B cell (primary cell): ENCODE measurements around the gene PTPRN2. TPM values are rescaled to one million over a fixed set of nuclear protein-coding genes. Genes with fewer than 3 reads are reported as not detected.

Experiments used
- ATAC-seq: fragments of 200-7000 bp; cut with Tn5 transposase; one replicate; pipeline ENCODE4 v1.10.0; 2021; ENCODE audit warnings: low read depth, mild to moderate bottlenecking, moderate number of reproducible peaks, moderate library complexity
- CTCF ChIA-PET: fragments of 350-600 bp; sonication (Branson Sonifier 250); formaldehyde crosslinking; loops from one replicate; lab custom pipeline; 2021; ENCODE audit warnings: antibody characterized with exemption, inconsistent platforms; lab: Charles Lee
- POLR2A ChIA-PET: fragments of 350-600 bp; sonication (Branson Sonifier 250); formaldehyde crosslinking; loops from one replicate; lab custom pipeline; 2021; ENCODE audit warnings: antibody characterized with exemption; lab: Charles Lee
- DNase-seq: peaks from one replicate; pipeline ENCODE4 v3.0.0; 2013
- H2AFZ ChIP-seq: 2 replicates; pipeline ENCODE4 v1.6.1; 2012; ENCODE audit warnings: mild to moderate bottlenecking, low read depth, low read length; ENCODE audit not compliant: insufficient read depth, poor library complexity, severe bottlenecking
- H3K27ac ChIP-seq, 2 donors: 1 replicate in 1 of 2; 2 replicates in 1 of 2; pipeline ENCODE4 v1.5.1; 2012 to 2013; ENCODE audit warnings: low read length in 2 of 2, mild to moderate bottlenecking in 2 of 2, moderate library complexity in 1 of 2
- H3K27me3 ChIP-seq, 4 experiments: fragments of 200-600 bp in 1 of 4; sonication (generic) in 1 of 4; replicated peaks in 1 of 4; 1 replicate in 2 of 4; 2 replicates in 2 of 4; pipeline versions ENCODE4 v1.6.1 to v1.7.0; 2013 to 2016; ENCODE audit warnings: low read length in 3 of 4, mild to moderate bottlenecking in 2 of 4, mixed read lengths in 1 of 4, moderate library complexity in 1 of 4; ENCODE audit not compliant: insufficient read depth in 4 of 4, control insufficient read depth in 3 of 4; ENCODE audit errors: control extremely low read depth in 1 of 4
- H3K36me3 ChIP-seq, 2 experiments: replicated peaks in 1 of 2; 1 replicate in 1 of 2; 2 replicates in 1 of 2; pipeline versions ENCODE4 v1.6.1 to v1.7.1; 2013; ENCODE audit warnings: low read length in 1 of 2; ENCODE audit not compliant: insufficient read depth in 2 of 2, control insufficient read depth in 1 of 2; ENCODE audit errors: control extremely low read depth in 1 of 2, extremely low read depth in 1 of 2
- H3K4me1 ChIP-seq, 2 donors: fragments of 200-600 bp in 1 of 2; sonication (generic) in 1 of 2; 1 replicate in 1 of 2; 2 replicates in 1 of 2; pipeline versions ENCODE4 v1.5.1 to v1.6.1; 2013 to 2017; ENCODE audit warnings: low read length in 2 of 2; ENCODE audit not compliant: control insufficient read depth in 2 of 2, insufficient read depth in 2 of 2
- H3K4me2 ChIP-seq: replicated peaks from 2 replicates; pipeline ENCODE3; 2012; ENCODE audit warnings: mild to moderate bottlenecking, low read depth, low read length; ENCODE audit not compliant: poor library complexity, severe bottlenecking
- H3K4me3 ChIP-seq, 5 experiments: fragments of 200-600 bp in 1 of 5; sonication (generic) in 1 of 5; 1 replicate in 3 of 5; 2 replicates in 2 of 5; pipeline versions ENCODE4 v1.5.1 to v1.7.0; 2011 to 2016; ENCODE audit warnings: low read length in 4 of 5, mild to moderate bottlenecking in 4 of 5, low read depth in 2 of 5, control low read depth in 1 of 5, moderate library complexity in 1 of 5; ENCODE audit not compliant: insufficient read depth in 1 of 5; ENCODE audit errors: control extremely low read depth in 1 of 5, extremely low read depth in 1 of 5
- H3K79me2 ChIP-seq: fragments of 200-600 bp; sonication (generic); one replicate; pipeline ENCODE4 v1.6.0; 2016; ENCODE audit warnings: low read length; ENCODE audit not compliant: control insufficient read depth, insufficient read depth
- H3K9ac ChIP-seq: fragments of 200-600 bp; sonication (generic); 2 replicates; pipeline ENCODE4 v1.6.1; 2017; ENCODE audit warnings: mild to moderate bottlenecking, low read length, moderate library complexity
- H3K9me3 ChIP-seq, 3 donors: one replicate each; pipeline versions ENCODE4 v1.6.1 to v1.7.1; 2013; ENCODE audit warnings: low read length in 2 of 3; ENCODE audit not compliant: control insufficient read depth in 2 of 3, insufficient read depth in 1 of 3; ENCODE audit errors: control extremely low read depth in 1 of 3
- H4K20me1 ChIP-seq: 2 replicates; pipeline ENCODE4 v1.6.0; 2012; ENCODE audit warnings: mild to moderate bottlenecking, low read length; ENCODE audit not compliant: insufficient read depth, control insufficient read depth, poor library complexity, severe bottlenecking
- H3K27ac Mint-ChIP-seq: one replicate; pipeline ENCODE4 v1.8.0; 2021; ENCODE audit warnings: mixed read lengths
- H3K27me3 Mint-ChIP-seq: one replicate; pipeline ENCODE4 v1.8.0; 2021; ENCODE audit warnings: mixed read lengths
- H3K4me1 Mint-ChIP-seq: one replicate; pipeline ENCODE4 v1.8.0; 2021; ENCODE audit warnings: mixed read lengths
- H3K4me3 Mint-ChIP-seq: one replicate; pipeline ENCODE4 v1.8.0; 2021; ENCODE audit warnings: mixed read lengths
- H3K9me3 Mint-ChIP-seq: one replicate; pipeline ENCODE4 v1.8.0; 2022; ENCODE audit warnings: mixed read lengths; ENCODE audit not compliant: insufficient read depth
- EZH2 ChIP-seq: IDR thresholded peaks from 2 replicates; pipeline ENCODE4 v1.6.1; 2012; ENCODE audit warnings: borderline replicate concordance, low read depth, mild to moderate bottlenecking, moderate library complexity, low read length; ENCODE audit not compliant: insufficient read depth, poor library complexity, severe bottlenecking
- WGBS: methylation state at CpG from one replicate; pipeline ENCODE4 v1.1.5; 2013; ENCODE audit warnings: missing lambda C conversion rate; ENCODE audit not compliant: insufficient coverage; 5-methylcytosine and 5-hydroxymethylcytosine counted together
- intact Hi-C: fragments of 100-400 bp; cut with micrococcal nuclease; formaldehyde crosslinking; loops from one replicate; pipeline ENCODE4 v1.10.0; 2022
- polyA plus RNA-seq: library from polyadenylated mRNA; depleted of rRNA; stranded (reverse); fragments of >200 nt; gene quantifications from 2 replicates; pipeline ENCODE4 v1.2.3, GENCODE V29; 2012
- total RNA-seq, 2 donors: library from RNA; stranded (reverse); fragments of 120-200 nt in 1 of 2; gene quantifications; 1 replicate in 1 of 2; 2 replicates in 1 of 2; pipeline versions ENCODE4 v1.2.3 to v1.2.4, GENCODE V29; 2013 to 2022
- TF ChIP-seq, protein P1 (sequence below): fragments of 200-600 bp; IDR thresholded peaks from one replicate; pipeline ENCODE4 v1.8.0; 2022; ENCODE audit warnings: antibody characterized with exemption, mild to moderate bottlenecking

PTPRN2 gene
- total and polyA plus RNA-seq, 2 donors (not counting 1 experiment from before 2014, with no cell fraction given) = 2.0 to 5.0 TPM

DNA sequence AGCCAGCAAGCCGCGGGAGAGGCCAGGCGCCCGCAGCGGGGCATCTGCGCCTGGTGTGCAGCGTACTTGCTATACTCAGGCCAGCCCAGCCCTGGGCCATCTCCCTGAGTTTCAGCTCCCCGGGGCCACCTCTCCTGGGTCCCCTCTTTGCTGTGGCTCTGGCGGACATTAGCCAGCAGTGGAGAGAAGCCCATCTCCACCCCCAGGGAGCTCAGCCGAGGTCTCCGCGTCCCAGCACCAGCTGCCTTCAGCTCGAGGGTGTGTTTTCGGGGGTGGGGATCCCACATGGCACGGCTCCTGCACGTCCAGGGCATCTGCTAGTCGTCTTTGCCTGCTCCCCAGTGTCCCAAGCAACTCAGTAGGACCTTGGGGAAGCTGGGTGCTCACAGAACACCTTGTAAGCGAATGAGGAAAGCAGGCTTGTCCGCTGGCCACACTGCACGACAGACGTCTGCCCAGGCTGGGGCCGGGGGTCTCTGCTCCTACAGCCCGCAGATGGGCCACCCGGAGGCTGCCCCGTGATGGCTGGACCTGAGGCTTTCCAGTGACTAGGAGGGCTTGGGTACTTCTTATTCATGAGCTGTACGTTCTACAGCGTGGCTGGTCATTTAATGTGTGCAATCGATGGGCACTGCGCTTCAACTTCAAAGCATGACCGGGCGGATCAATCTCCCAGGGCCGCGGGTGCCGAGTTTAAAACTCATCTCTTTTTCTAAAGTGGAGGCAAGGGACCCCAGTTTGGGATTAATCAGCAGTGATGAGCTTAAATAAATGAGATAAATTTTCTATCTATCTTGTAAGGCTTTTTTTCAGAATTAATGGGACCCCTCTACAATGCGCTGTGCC is 795.2 kb downstream of the PTPRN2 start:
- Mint-ChIP-seq H3K27me3 (no peaks in the 10 kb centered on the region), H3K4me1 (no peaks in the 10 kb centered on the region), H3K4me3 (no peak overlapping the region), H3K9me3 (peaks cover 3% of the 10 kb centered on the region), H3K27ac (no peak overlapping the region)
- Histone ChIP-seq H3K27ac (no peak overlapping the region), H3K27me3 (no peaks in the 10 kb centered on the region), H3K4me1 (no peaks in the 10 kb centered on the region), H3K4me3 (no peak overlapping the region), H3K9me3 (peaks cover 0 to 24% (median 0%) of the 10 kb centered on the region in 3 donors), H3K4me2 (no peak overlapping the region), H3K36me3 (no peaks in the 10 kb centered on the region), H2AFZ (no peak overlapping the region), H4K20me1 (no peaks in the 10 kb centered on the region), H3K79me2 (no peaks in the 10 kb centered on the region), H3K9ac (no peak overlapping the region)
- intact Hi-C loops = no loop called here
- DNase-seq (no peak), ATAC-seq (no peak)
- ChIA-PET POLR2A (no interaction called here), CTCF (no interaction called here)
- WGBS = 91% methylated on average over 32 of the region's 35 CpGs
- no peak for TF ChIP-seq EZH2

DNA sequence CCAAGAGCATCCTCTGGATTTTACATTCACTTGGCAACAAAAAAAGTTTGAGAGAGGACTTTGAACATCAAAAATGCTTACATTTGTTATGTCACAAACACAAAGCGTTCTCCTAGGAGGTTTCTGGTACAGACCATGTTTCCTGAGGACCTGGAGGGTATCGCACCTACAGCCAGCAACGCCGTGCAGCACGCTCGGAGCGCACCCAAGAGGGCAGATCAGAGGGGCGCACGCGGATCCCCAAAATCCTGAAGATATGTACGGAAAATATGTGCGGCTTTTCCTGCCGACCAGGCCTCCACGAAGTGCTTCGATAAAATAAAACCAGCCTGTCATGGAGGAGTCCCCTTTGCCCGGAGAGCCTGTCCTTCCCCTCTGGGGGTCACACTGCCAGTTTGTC is 796.0 kb downstream of the PTPRN2 start:
- ChIA-PET POLR2A (no interaction called here), CTCF (no interaction called here)
- no peak overlapping the region for H3K9ac ChIP-seq
- H3K4me1 Mint-ChIP-seq = no peaks in the 10 kb centered on the region
- H2AFZ ChIP-seq = no peak overlapping the region
- no peak for TF ChIP-seq EZH2
- TF ChIP-seq, protein P1, sequence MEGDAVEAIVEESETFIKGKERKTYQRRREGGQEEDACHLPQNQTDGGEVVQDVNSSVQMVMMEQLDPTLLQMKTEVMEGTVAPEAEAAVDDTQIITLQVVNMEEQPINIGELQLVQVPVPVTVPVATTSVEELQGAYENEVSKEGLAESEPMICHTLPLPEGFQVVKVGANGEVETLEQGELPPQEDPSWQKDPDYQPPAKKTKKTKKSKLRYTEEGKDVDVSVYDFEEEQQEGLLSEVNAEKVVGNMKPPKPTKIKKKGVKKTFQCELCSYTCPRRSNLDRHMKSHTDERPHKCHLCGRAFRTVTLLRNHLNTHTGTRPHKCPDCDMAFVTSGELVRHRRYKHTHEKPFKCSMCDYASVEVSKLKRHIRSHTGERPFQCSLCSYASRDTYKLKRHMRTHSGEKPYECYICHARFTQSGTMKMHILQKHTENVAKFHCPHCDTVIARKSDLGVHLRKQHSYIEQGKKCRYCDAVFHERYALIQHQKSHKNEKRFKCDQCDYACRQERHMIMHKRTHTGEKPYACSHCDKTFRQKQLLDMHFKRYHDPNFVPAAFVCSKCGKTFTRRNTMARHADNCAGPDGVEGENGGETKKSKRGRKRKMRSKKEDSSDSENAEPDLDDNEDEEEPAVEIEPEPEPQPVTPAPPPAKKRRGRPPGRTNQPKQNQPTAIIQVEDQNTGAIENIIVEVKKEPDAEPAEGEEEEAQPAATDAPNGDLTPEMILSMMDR = no peak
- H3K4me2 ChIP-seq = no peak overlapping the region
- H4K20me1 ChIP-seq = no peaks in the 10 kb centered on the region
- WGBS = 95% methylated on average over 16 of the region's 16 CpGs
- H3K4me3 ChIP-seq = no peak overlapping the region
- no peaks in the 10 kb centered on the region for H3K4me1 ChIP-seq
- DNase-seq (no peak), ATAC-seq (no peak)
- peaks cover 3% of the 10 kb centered on the region for H3K9me3 Mint-ChIP-seq
- H3K27me3 ChIP-seq = no peaks in the 10 kb centered on the region
- H3K4me3 Mint-ChIP-seq = no peak overlapping the region
- no peaks in the 10 kb centered on the region for H3K79me2 ChIP-seq
- no peak overlapping the region for H3K27ac Mint-ChIP-seq
- no peak overlapping the region for H3K27ac ChIP-seq
- H3K36me3 ChIP-seq = no peaks in the 10 kb centered on the region
- intact Hi-C loops = no loop called here
- peaks cover 0 to 23% (median 0%) of the 10 kb centered on the region in 3 donors for H3K9me3 ChIP-seq
- no peaks in the 10 kb centered on the region for H3K27me3 Mint-ChIP-seq
